Activated gamma-delta T cell treated with anti-CD3 and anti-CD28 coated beads, Interleukin-2, amount 50 U/mL, for 16 hours (primary cell): ENCODE measurements around the gene PCDHB10.
"Not testable (repeated sequence)": the region's sequence is repeated elsewhere in the genome, so short reads cannot be mapped to it uniquely, and the experiment has no call there.

Experiments
- DNase-seq: peaks from one replicate; pipeline ENCODE4 v3.0.0-alpha.2; 2020; ENCODE audit warnings: low read depth

PCDHB10 gene

GRCh38 chr5:141188682-141189081 is 3.5 kb upstream of the PCDHB10 start:
- DNase-seq, result not testable (repeated sequence)

GRCh38 chr5:141189131-141189530 is 3.0 kb upstream of the PCDHB10 start:
- DNase-seq, result not testable (repeated sequence)

- not testable (repeated sequence) for DNase-seq
Observed at GRCh38 chr5:141194332-141194731, 2.2 kb downstream of the PCDHB10 start.

- DNase-seq, result no peak
Observed at GRCh38 chr5:141196363-141196762, 4.2 kb downstream of the PCDHB10 start.

GRCh38 chr5:141199359-141200235 is 7.4 kb downstream of the PCDHB10 start, which contains the start of gene PCDHB11:
PCDHB11 (plus strand) TSS chr5:141199627; CDS start chr5:141199775, 148 bp downstream.
- DNase-seq, result no peak

GRCh38 chr5:141201126-141201525 is 9.0 kb downstream of the PCDHB10 start:
- DNase-seq, result not testable (repeated sequence)

- DNase-seq, result not testable (repeated sequence)
Observed at GRCh38 chr5:141201646-141202045, 9.5 kb downstream of the PCDHB10 start.

- no peak for DNase-seq
Observed at GRCh38 chr5:141208478-141208877, 16.3 kb downstream of the PCDHB10 start, which contains the start of gene PCDHB12. PCDHB12 (plus strand) TSS chr5:141208719; CDS start chr5:141208908, 189 bp downstream.

GRCh38 chr5:141210281-141210680 is 18.1 kb downstream of the PCDHB10 start:
- DNase-seq, result not testable (repeated sequence)

GRCh38 chr5:141210849-141211248 is 18.7 kb downstream of the PCDHB10 start:
- DNase-seq, result not testable (repeated sequence)

GRCh38 chr5:141213656-141214339 is 21.6 kb downstream of the PCDHB10 start, which contains the start of gene PCDHB13:
PCDHB13 (plus strand) TSS chr5:141213919; CDS start chr5:141214124, 205 bp downstream.
- DNase-seq, result not testable (repeated sequence)

GRCh38 chr5:141214583-141214982 is 22.4 kb downstream of the PCDHB10 start:
- not testable (repeated sequence) for DNase-seq

- not testable (repeated sequence) for DNase-seq
Observed at GRCh38 chr5:141215504-141215903, 23.4 kb downstream of the PCDHB10 start.

GRCh38 chr5:141216035-141216434 is 23.9 kb downstream of the PCDHB10 start:
- DNase-seq, result not testable (repeated sequence)

GRCh38 chr5:141223112-141223783 is 31.1 kb downstream of the PCDHB10 start, which contains the start of gene PCDHB14:
PCDHB14 (plus strand) TSS chr5:141223343; CDS start chr5:141223506, 163 bp downstream.
- no peak for DNase-seq

GRCh38 chr5:141224844-141225243 is 32.7 kb downstream of the PCDHB10 start:
- not testable (repeated sequence) for DNase-seq

GRCh38 chr5:141225421-141225820 is 33.3 kb downstream of the PCDHB10 start:
- not testable (repeated sequence) for DNase-seq

- no peak for DNase-seq
Observed at GRCh38 chr5:141234109-141234667, 42.0 kb downstream of the PCDHB10 start.

GRCh38 chr5:141235922-141236321 is 43.8 kb downstream of the PCDHB10 start:
- DNase-seq, result not testable (repeated sequence)

GRCh38 chr5:141236516-141237313 is 44.6 kb downstream of the PCDHB10 start:
- DNase-seq, result no peak

GRCh38 chr5:141241496-141241895 is 49.3 kb downstream of the PCDHB10 start:
- DNase-seq, result no peak
